AG04450 (cell line): ENCODE data around the gene GDPD1. TPM values are rescaled to one million over a fixed set of nuclear protein-coding genes. Genes with fewer than 3 reads are reported as not detected.

Experiments used
- CTCF ChIA-PET: fragments of 300-600, 350-600 bp; formaldehyde crosslinking; extraction: SDS; loops from one replicate; lab custom pipeline; 2022; ENCODE audit warnings: antibody characterized with exemption, inconsistent platforms; lab: Charles Lee
- POLR2A ChIA-PET: fragments of 350-600 bp; formaldehyde crosslinking; extraction: SDS; loops from one replicate; lab custom pipeline; 2021; ENCODE audit warnings: antibody characterized with exemption, inconsistent platforms; lab: Yijun Ruan, JAX
- DNase-seq: peaks from one replicate; pipeline ENCODE4 v3.0.0-alpha.2; 2011; ENCODE audit warnings: low read depth, low spot score
- H3K27ac ChIP-seq: one replicate; pipeline ENCODE4 v1.5.1; 2012; ENCODE audit warnings: low read depth, low read length, control low read depth
- H3K27me3 ChIP-seq: one replicate; pipeline ENCODE4 v1.6.0; 2012; ENCODE audit warnings: low read length; ENCODE audit not compliant: control insufficient read depth, insufficient read depth
- H3K4me3 ChIP-seq: 2 replicates; pipeline ENCODE4 v1.5.1; 2011; ENCODE audit warnings: mild to moderate bottlenecking, low read depth, low read length, control low read depth
- H3K9me3 ChIP-seq: 2 replicates; pipeline ENCODE4 v1.5.1; 2012; ENCODE audit warnings: low read length; ENCODE audit not compliant: control insufficient read depth, insufficient read depth
- polyA plus RNA-seq: library from polyadenylated mRNA; depleted of rRNA; stranded (reverse); fragments of >200 nt; gene quantifications from 2 replicates; pipeline ENCODE4 v1.2.3, GENCODE V29; 2011; rRNA removed
- small RNA-seq: library from RNA; depleted of rRNA; stranded (forward); fragments of <200 nt; gene quantifications from one replicate; pipeline ENCODE3, GENCODE V24; 2012; ENCODE audit warnings: low read depth; ENCODE audit not compliant: insufficient read length
- TF ChIP-seq, protein P1 (sequence below): IDR thresholded peaks from 2 replicates; pipeline ENCODE4 v1.5.1; 2011; ENCODE audit warnings: low read depth, low read length, control low read depth, inconsistent platforms

Gene GDPD1
- polyA plus RNA-seq, 1 experiment, result 2.7 TPM

DNA sequence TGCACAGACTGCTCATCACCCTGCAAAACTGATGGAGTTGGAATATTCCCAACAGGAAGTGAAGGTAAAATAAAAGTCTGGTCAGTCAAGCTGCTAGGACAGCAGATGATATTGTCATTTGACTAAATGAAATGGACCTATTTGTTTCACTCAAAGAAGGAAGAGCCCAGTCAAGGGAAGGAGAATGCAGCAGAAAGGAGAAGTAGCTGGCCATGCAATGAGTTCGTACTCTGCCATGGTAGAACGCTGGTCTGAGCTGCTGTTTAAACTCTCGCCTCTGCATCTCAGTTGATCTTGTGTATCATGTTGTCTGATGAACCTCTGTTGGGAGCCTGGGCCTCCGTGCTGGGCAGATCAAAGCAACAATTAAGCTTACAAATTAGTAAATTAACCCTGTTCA is 95.6 kb downstream of the GDPD1 start:
- H3K27ac ChIP-seq, result no peak overlapping the region
- no peaks in the 10 kb centered on the region for H3K9me3 ChIP-seq
- POLR2A ChIA-PET, result no interaction called here

More for the DNA sequence above, 95.6 kb downstream of the GDPD1 start:
- TF ChIP-seq, protein P1, sequence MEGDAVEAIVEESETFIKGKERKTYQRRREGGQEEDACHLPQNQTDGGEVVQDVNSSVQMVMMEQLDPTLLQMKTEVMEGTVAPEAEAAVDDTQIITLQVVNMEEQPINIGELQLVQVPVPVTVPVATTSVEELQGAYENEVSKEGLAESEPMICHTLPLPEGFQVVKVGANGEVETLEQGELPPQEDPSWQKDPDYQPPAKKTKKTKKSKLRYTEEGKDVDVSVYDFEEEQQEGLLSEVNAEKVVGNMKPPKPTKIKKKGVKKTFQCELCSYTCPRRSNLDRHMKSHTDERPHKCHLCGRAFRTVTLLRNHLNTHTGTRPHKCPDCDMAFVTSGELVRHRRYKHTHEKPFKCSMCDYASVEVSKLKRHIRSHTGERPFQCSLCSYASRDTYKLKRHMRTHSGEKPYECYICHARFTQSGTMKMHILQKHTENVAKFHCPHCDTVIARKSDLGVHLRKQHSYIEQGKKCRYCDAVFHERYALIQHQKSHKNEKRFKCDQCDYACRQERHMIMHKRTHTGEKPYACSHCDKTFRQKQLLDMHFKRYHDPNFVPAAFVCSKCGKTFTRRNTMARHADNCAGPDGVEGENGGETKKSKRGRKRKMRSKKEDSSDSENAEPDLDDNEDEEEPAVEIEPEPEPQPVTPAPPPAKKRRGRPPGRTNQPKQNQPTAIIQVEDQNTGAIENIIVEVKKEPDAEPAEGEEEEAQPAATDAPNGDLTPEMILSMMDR, result no peak
- peaks cover 2% of the 10 kb centered on the region for H3K27me3 ChIP-seq
- CTCF ChIA-PET, result interaction anchor here (0.5 to 3.2 kb wide), 6 partner anchors 14 to 145 kb away, joined by 3 to 16 read pairs (median 10); no protein-coding TSS in a partner anchor
- no peak overlapping the region for H3K4me3 ChIP-seq
- no peak for DNase-seq

Small RNA genes within 50 kb of the gene (small RNA-seq; reads per million reads assigned to genes)
- gene RF00019 (not detected), gene SNRPGP17 (not detected)

Other genes with a start within 250 kb of the GDPD1 start
- 29.1 and 34.8 TPM in 2 replicates for gene TRIM37, start 113.6 kb upstream of the GDPD1 start, polyA plus RNA-seq
- gene SKA2, start 65.3 kb upstream of the GDPD1 start, polyA plus RNA-seq, result 32.4 and 45.4 TPM in 2 replicates
- 15.0 and 20.2 TPM in 2 replicates for gene PRR11, start 64.8 kb upstream of the GDPD1 start, polyA plus RNA-seq
- gene SMG8, start 10.5 kb upstream of the GDPD1 start, polyA plus RNA-seq, result 15.7 and 16.6 TPM in 2 replicates
- gene YPEL2, start 111.1 kb downstream of the GDPD1 start, polyA plus RNA-seq, result 6.0 and 7.7 TPM in 2 replicates